Ectodermal cell (in vitro differentiated cells): ENCODE results near the gene PRTFDC1.
"Not testable (repeated sequence)": the region's sequence is repeated elsewhere in the genome, so short reads cannot be mapped to it uniquely, and the experiment has no call there.

Experiments
- H3K27ac ChIP-seq: 2 replicates; pipeline ENCODE4 v1.7.0; 2013; ENCODE audit warnings: mild to moderate bottlenecking, low read depth, low read length; ENCODE audit not compliant: insufficient read depth, poor library complexity, severe bottlenecking
- H3K27me3 ChIP-seq: 2 replicates; pipeline ENCODE4 v1.7.0; 2013; ENCODE audit warnings: mild to moderate bottlenecking, low read length; ENCODE audit not compliant: insufficient read depth, control insufficient read depth, poor library complexity, severe bottlenecking
- H3K36me3 ChIP-seq: one replicate; pipeline ENCODE4 v1.7.0; 2013; ENCODE audit warnings: low read length; ENCODE audit not compliant: control insufficient read depth, insufficient read depth
- H3K4me1 ChIP-seq: one replicate; pipeline ENCODE4 v1.7.0; 2013; ENCODE audit warnings: low read length; ENCODE audit not compliant: control insufficient read depth, insufficient read depth
- H3K4me3 ChIP-seq: 2 replicates; pipeline ENCODE4 v1.7.0; 2013; ENCODE audit warnings: low read depth, low read length, control low read depth; ENCODE audit not compliant: insufficient read depth
- H3K9me3 ChIP-seq: 2 replicates; pipeline ENCODE4 v1.7.0; 2013; ENCODE audit warnings: mild to moderate bottlenecking, low read length, moderate library complexity; ENCODE audit not compliant: control insufficient read depth
- WGBS, 2 experiments: methylation state at CpG; one replicate each; pipeline ENCODE4 v1.1.7; 2013; ENCODE audit warnings: missing lambda C conversion rate in 2 of 2; 5-methylcytosine and 5-hydroxymethylcytosine counted together

PRTFDC1 gene

DNA sequence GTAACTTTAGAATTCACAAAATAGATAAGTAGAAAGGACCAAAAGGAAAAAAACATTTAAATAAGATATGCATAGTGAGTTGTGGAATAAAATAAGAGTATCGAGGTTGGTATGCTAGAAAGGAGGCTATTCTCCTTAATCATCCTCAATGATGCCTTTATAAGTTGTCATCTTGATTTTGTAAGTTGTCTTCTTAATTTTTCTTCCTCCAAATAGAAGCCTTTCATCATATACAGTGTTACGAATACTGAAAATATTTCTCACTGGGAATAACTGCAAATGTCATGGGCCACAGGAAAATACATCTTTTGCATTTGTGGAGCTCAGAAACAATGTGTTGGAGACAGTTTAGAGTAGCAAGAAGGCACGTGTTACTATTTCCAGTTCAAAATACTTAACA lies 31.5 kb upstream of the PRTFDC1 start:
- Histone ChIP-seq H3K27me3 (no peaks in the 10 kb centered on the region), H3K4me3 (no peak overlapping the region), H3K27ac (no peak overlapping the region), H3K4me1 (no peaks in the 10 kb centered on the region), H3K9me3 (no peaks in the 10 kb centered on the region), H3K36me3 (no peaks in the 10 kb centered on the region)
- WGBS, 2 experiments = 93% methylated on average over 3 of the region's 3 CpGs; no CpG with 5 or more reads in 1 of the 2 experiments

DNA sequence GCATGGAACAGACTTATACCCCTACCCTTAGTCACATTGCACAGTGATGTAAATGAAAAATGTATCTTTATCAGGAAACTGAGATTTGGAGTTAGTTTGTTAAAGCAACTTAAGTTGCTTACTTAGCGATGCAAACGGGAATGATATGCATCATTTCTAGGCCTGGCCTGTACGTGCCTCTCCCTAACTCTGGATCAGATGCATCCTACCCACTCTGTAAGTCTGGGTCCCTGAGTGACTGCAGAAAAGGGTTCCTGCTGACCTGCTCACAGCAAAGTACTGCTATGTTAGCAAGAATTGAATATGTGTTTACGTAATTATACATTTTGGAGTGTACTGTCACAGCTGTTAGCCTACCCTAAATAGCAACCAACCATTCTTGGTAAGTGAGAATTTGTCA lies 30.7 kb upstream of the PRTFDC1 start:
- Histone ChIP-seq H3K36me3 (no peaks in the 10 kb centered on the region), H3K4me3 (no peak overlapping the region), H3K4me1 (no peaks in the 10 kb centered on the region), H3K27ac (no peak overlapping the region), H3K9me3 (no peaks in the 10 kb centered on the region), H3K27me3 (no peaks in the 10 kb centered on the region)
- 92 to 95% methylated on average over 3 of the region's 4 CpGs for WGBS, 2 experiments

DNA sequence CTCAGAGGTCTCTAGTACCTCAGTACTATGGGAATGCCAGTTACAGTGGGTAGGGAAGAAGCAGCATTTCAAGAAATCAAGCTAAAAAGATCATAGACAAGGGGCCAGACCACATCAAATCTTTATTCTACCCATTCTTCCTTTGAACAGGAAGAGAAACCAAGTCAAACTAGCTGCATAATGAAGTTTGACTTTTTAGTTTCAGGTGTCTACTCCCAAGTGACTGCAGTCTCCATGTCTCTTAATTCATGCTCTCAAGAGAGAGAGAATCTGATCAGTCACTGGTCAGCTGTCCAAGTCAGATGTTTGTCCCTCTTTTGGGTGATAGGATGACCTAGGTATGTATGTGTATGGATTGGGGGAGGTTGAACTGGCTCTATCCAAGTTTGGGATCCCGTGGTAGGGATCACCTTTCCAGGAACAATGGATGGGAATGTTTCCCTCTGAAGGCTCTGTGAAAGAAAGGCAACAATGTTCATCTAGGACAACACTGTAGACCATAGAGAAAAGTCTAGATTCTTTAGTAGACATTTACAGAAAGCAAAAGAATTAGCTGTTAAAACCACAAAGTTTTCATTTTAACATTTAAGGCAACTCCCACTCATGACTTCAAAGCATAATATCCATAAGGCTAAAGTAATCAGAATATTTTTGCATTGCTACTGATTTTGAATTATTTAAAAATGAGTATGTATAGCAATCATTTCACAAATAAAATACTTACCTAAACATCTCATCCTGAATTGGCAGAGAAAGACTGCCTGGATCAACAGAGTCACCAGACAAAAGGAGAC lies 30.1 kb upstream of the PRTFDC1 start:
- Histone ChIP-seq H3K27ac (no peak overlapping the region), H3K9me3 (no peaks in the 10 kb centered on the region), H3K36me3 (no peaks in the 10 kb centered on the region), H3K4me3 (no peak overlapping the region), H3K27me3 (no peaks in the 10 kb centered on the region), H3K4me1 (no peaks in the 10 kb centered on the region)
- 84 to 100% methylated on average over 1 of the region's 1 CpG for WGBS, 2 experiments

DNA sequence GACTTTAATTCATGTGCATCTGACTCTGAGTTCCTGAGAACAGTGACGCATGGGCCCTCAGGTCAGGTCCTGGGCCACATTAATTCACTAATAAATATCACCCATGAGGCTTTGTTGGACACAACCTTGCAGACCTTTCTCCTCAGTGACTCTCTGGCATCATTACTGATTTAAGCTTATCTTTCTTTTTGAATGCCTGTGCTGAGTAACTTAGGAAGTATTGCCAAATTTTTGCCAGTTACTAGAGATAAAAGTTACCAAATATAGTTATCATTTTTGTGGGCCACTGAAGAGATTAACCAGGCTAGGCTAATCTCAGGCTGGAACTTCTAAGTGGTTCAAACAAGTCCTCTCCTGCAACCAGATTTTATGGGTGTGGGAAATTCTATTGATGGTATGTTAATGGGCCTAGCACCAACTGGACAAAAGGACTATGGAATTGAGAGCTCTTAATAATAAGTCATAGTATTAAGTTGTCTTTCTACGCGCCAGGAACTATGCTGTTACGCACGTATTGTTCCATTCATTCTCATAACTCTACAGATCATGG lies 28.8 kb upstream of the PRTFDC1 start:
- Histone ChIP-seq H3K4me1 (no peaks in the 10 kb centered on the region), H3K9me3 (no peaks in the 10 kb centered on the region), H3K27me3 (no peaks in the 10 kb centered on the region), H3K36me3 (no peaks in the 10 kb centered on the region), H3K27ac (no peak overlapping the region), H3K4me3 (no peak overlapping the region)
- WGBS, 2 experiments = 93 to 97% methylated on average over 5 of the region's 5 CpGs

DNA sequence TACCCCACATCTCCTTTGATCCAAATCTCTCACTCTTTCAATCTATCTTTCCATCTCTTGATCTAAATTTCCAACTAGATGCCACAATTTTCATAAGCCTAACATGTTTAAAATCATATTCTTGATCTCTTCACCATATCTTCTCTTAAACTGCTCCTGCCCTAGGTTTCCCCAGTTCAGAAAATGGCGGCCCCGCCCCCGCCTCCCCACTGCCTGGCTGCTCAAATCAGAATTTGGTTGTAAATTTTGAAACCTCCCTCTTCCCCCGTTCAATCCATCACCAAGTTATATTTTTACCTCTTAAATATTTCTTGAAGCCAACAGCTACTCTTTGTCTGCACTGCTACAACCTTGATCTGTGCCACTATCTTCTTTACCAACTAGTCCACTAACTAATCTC lies 27.3 kb upstream of the PRTFDC1 start:
- Histone ChIP-seq H3K4me3 (no peak overlapping the region), H3K4me1 (no peaks in the 10 kb centered on the region), H3K27ac (no peak overlapping the region), H3K27me3 (no peaks in the 10 kb centered on the region), H3K9me3 (no peaks in the 10 kb centered on the region), H3K36me3 (no peaks in the 10 kb centered on the region)
- WGBS, 2 experiments = 90 to 92% methylated on average over 4 of the region's 4 CpGs

DNA sequence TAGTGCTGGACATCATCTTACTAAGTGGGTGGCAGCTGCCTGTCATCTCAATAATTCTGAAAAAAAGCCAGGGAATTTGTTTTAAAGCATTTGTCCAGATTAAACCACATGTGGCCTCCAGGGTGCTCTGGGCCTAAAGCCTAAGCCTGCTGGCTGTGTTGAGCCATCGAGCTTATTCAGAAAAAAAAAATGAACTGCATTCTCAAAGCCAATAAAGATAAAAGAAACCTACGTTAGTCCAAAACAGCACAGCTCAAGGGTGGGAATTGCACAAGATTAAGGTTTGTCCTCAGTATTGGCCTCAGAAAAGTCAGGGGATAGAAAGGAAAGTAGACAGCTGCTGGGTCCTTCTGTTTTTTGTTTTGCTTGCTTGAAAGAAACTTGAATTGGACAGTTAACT lies 22.6 kb upstream of the PRTFDC1 start:
- Histone ChIP-seq H3K4me1 (no peaks in the 10 kb centered on the region), H3K27ac (no peak overlapping the region), H3K4me3 (no peak overlapping the region), H3K9me3 (no peaks in the 10 kb centered on the region), H3K27me3 (no peaks in the 10 kb centered on the region), H3K36me3 (no peaks in the 10 kb centered on the region)
- WGBS, 2 experiments = 84 to 97% methylated on average over 2 of the region's 2 CpGs

DNA sequence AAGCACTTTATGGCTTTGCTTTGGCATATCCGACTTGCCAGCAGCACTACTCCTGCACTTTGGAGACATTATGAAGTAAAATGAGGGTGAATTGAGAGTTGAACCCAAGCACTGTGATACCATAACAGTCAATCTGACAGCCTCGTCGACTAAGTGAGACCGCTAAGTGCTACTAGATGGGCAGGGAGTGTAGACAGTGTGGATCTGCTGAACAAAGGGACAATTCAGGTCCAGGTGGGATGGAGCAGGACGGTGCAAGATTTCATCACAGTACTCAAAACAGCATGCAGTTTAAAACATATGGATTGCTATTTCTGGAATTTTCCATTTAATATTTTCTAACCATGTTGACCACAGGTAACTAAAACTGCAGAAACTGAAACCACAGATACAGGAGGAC lies 20.8 kb upstream of the PRTFDC1 start:
- H3K4me1 ChIP-seq = no peaks in the 10 kb centered on the region
- no peaks in the 10 kb centered on the region for H3K9me3 ChIP-seq
- 89 to 94% methylated on average over 5 of the region's 5 CpGs for WGBS, 2 experiments
- H3K27ac ChIP-seq = no peak overlapping the region
- no peaks in the 10 kb centered on the region for H3K27me3 ChIP-seq
- no peak overlapping the region for H3K4me3 ChIP-seq
- no peaks in the 10 kb centered on the region for H3K36me3 ChIP-seq

DNA sequence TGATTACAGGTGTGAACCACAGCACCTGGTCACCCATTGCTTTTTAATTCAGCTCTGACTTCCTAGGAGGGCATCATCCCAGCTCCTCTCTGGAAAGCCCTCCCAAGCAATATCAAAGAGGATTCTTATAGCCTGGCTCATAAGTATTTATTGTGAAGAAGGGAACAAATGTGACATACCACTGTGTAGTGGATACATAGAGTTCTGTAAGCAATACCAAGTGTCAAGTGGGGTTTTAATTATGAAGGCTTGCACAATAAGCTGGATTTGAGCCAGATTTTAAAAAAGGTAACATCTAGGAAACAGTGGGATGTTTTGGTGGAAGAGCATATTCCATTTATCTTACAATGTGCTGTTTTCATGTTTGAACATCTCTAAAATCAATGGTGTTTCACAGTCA lies 19.0 kb upstream of the PRTFDC1 start:
- no peak overlapping the region for H3K4me3 ChIP-seq
- no peaks in the 10 kb centered on the region for H3K9me3 ChIP-seq
- H3K27me3 ChIP-seq = no peaks in the 10 kb centered on the region
- H3K27ac ChIP-seq = no peak overlapping the region
- H3K36me3 ChIP-seq = no peaks in the 10 kb centered on the region
- H3K4me1 ChIP-seq = no peaks in the 10 kb centered on the region

DNA sequence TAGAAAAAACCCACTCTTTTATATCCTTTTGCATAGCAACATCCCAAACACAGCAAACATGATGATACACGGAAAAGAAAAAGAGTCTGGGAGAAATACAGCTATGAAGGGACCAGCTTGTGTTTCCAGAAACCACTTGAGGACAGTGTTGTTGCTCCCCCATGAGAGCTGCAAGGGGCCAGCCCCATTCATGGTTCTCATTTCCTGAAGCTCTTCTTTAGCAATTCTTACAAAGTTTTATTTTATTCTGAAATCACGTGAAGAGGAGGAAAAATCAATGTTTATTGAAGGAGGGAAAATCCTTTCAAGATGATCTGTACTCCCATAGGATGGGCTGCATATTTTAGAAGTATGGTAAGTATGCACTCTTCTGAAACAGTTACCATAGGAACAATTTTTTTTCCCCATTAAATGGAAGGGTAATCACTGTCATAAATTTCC lies 17.5 kb upstream of the PRTFDC1 start:
- no peaks in the 10 kb centered on the region for H3K27me3 ChIP-seq
- 79 to 93% methylated on average over 1 to 2 of the region's 2 CpGs for WGBS, 2 experiments
- no peaks in the 10 kb centered on the region for H3K9me3 ChIP-seq
- no peak overlapping the region for H3K27ac ChIP-seq
- H3K4me3 ChIP-seq = no peak overlapping the region
- no peaks in the 10 kb centered on the region for H3K4me1 ChIP-seq
- no peaks in the 10 kb centered on the region for H3K36me3 ChIP-seq

DNA sequence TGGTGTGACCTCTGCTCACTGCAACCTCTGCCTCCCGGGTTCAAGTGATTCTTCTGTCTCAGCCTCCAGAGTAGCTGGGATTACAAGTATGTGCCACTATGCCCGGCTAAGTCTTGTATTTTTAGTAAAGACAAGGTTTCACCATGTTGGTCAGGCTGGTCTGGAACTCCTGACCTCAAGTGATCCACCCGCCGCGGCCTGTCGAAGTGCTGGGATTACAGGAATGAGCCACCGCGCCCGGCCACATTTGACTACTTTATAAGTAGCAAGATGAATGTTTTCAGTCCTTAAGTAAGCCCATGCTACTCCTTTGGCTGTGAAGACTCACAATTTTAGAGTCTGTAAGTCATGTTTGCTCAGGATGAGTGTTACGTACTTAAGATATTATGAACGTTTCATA lies 16.5 kb upstream of the PRTFDC1 start:
- H3K27me3 ChIP-seq, H3K4me3 ChIP-seq, H3K9me3 ChIP-seq, H3K36me3 ChIP-seq, H3K4me1 ChIP-seq, H3K27ac ChIP-seq: not testable (repeated sequence)
- WGBS, 2 experiments = 94 to 96% methylated on average over 9 to 11 of the region's 11 CpGs
